NB4 (cell line): ENCODE measurements around the gene APOL3.

Experiments
- CTCF ChIP-seq: IDR thresholded peaks from one replicate; pipeline ENCODE4 v1.5.1; 2012; ENCODE audit warnings: low read depth, low read length
- POLR2A ChIP-seq: IDR thresholded peaks from 2 replicates; pipeline ENCODE4 v1.6.1; 2011; ENCODE audit warnings: mild to moderate bottlenecking; ENCODE audit not compliant: insufficient read length; ENCODE audit errors: extremely low read depth

GRCh38 chr22:36199001-36199551 is 38.5 kb upstream of the APOL3 start:
- no peak for TF ChIP-seq CTCF
- no peak for TF ChIP-seq POLR2A
